Liver (tissue), 3 donors: ENCODE results near the gene RPS19BP1.

Experiments
- CTCF ChIP-seq: fragments of 150-350 bp; IDR thresholded peaks from 2 replicates; pipeline ENCODE4 v1.5.1; 2017; ENCODE audit warnings: improper control_type of control experiment, low read depth, low read length; ENCODE audit not compliant: missing input control
- EGR1 ChIP-seq, 2 donors: IDR thresholded peaks; 2 replicates each; pipeline ENCODE4 v1.6.1; 2016 to 2018; ENCODE audit warnings: antibody characterized with exemption in 2 of 2, low read depth in 2 of 2
- REST ChIP-seq: IDR thresholded peaks from 2 replicates; pipeline ENCODE4 v1.6.1; 2016; ENCODE audit warnings: antibody characterized with exemption, mild to moderate bottlenecking
- SP1 ChIP-seq: IDR thresholded peaks from 2 replicates; pipeline ENCODE4 v1.6.1; 2018; ENCODE audit warnings: antibody characterized with exemption, mild to moderate bottlenecking
- YY1 ChIP-seq: IDR thresholded peaks from 2 replicates; pipeline ENCODE4 v1.6.1; 2016; ENCODE audit warnings: antibody characterized with exemption, mild to moderate bottlenecking
- ZBTB33 ChIP-seq: IDR thresholded peaks from 2 replicates; pipeline ENCODE4 v1.6.1; 2016; ENCODE audit warnings: antibody characterized with exemption
- donor health status: healthy.
- donor health status: healthy.

- TF ChIP-seq CTCF (no peak), REST (no peak), EGR1 (IDR thresholded peaks at IDR 0.05; ENCODE audit: low read depth in 2 of 2) (no peak), ZBTB33 (no peak), SP1 (no peak), YY1 (no peak)
Measured at GRCh38 chr22:39562839-39563489, 30.4 kb upstream of the RPS19BP1 start.
